ENCODE data around the gene CCDC137.

DNA sequence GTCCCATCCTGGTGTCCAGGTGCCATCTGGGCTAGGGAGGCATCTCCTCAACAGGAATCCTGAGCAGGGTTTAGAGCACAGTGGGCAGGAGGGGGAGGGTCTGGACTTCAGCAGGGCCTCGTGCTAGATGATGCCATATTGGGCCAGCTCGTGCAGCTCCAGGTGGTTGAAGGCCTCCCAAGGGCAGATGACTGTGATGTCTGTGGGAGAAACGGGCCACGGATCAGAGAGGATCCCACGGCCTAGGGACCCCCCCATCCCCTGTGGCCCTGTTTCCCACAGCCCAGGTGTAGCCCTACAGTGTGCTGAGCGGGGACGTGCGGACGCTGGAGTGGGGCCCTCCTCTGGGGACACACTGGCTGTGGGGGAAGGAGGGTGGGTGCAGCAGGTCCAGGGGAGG lies 15.6 kb upstream of the CCDC137 start:
- TF ChIP-seq, protein P1, sequence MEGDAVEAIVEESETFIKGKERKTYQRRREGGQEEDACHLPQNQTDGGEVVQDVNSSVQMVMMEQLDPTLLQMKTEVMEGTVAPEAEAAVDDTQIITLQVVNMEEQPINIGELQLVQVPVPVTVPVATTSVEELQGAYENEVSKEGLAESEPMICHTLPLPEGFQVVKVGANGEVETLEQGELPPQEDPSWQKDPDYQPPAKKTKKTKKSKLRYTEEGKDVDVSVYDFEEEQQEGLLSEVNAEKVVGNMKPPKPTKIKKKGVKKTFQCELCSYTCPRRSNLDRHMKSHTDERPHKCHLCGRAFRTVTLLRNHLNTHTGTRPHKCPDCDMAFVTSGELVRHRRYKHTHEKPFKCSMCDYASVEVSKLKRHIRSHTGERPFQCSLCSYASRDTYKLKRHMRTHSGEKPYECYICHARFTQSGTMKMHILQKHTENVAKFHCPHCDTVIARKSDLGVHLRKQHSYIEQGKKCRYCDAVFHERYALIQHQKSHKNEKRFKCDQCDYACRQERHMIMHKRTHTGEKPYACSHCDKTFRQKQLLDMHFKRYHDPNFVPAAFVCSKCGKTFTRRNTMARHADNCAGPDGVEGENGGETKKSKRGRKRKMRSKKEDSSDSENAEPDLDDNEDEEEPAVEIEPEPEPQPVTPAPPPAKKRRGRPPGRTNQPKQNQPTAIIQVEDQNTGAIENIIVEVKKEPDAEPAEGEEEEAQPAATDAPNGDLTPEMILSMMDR (conservative IDR thresholded peaks at IDR 0.05; ENCODE audit: low read depth, low read length) = no peak
- TF ChIP-seq EZH2 (IDR thresholded peaks at IDR 0.05; ENCODE audit: low read length, unreplicated experiment) = no peak
